HG03135 (cell line): Measurements from ENCODE around the gene SNRPN.
A peak's percentile ranks its signal among the peaks of the same experiment; 100 is the strongest.
"Not testable (repeated sequence)": the region's sequence is repeated elsewhere in the genome, so short reads cannot be mapped to it uniquely, and the experiment has no call there.

Experiments
- ATAC-seq: cut with Tn5 transposase; IDR thresholded peaks from one replicate; pipeline ENCODE4 v1.9.1; 2021; ENCODE audit warnings: mild to moderate bottlenecking, moderate library complexity; ENCODE audit not compliant: unreplicated experiment

Gene SNRPN

GRCh38 chr15:24954783-24955530, at the start of gene SNRPN, which contains the start of gene SNURF:
Gene SNRPN (plus strand): TSS chr15:24954987. CDS start chr15:24974454, 19,467 bp downstream.
Gene SNURF (plus strand): TSS chr15:24954987. CDS start chr15:24955049, 62 bp downstream.
- ATAC-seq = no peak

DNA sequence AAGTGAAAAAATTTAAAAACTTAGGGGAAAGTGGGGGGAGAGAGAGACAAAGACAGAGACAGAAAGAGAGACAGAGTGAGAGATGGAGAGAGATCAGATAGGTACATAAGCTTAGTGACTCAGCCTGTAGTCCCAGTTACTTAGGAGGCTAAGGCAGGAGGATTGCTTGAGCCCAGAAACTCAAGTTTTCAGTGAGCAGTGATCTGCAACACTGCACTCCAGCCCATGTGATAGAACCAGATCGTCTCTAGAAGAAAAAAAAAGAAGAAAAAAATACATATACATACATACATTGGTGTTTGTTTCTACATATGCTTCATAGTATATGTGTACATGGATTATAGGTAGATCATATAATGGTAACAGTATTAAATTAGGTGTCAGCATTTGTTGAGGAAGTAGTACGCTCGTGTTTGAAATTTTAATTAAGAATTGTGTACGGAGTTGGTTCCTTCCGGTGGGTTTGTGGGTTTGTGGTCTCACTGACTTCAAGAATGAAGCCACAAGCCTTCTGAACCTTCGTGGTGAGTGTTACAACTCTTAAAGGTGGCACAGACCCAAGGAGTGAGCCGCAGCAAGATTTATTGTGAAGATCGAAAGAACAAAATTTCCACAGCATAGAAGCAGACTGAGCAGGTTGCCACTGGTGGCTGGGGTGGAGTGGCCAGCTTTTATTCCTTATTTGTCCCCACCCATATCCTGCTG, 38.3 kb upstream of the SNRPN start:
- no peak for ATAC-seq

- no peak for ATAC-seq
Measured at GRCh38 chr15:24917431-24917830, 37.4 kb upstream of the SNRPN start.

GRCh38 chr15:24919446-24919845, 35.3 kb upstream of the SNRPN start:
- ATAC-seq = no peak

DNA sequence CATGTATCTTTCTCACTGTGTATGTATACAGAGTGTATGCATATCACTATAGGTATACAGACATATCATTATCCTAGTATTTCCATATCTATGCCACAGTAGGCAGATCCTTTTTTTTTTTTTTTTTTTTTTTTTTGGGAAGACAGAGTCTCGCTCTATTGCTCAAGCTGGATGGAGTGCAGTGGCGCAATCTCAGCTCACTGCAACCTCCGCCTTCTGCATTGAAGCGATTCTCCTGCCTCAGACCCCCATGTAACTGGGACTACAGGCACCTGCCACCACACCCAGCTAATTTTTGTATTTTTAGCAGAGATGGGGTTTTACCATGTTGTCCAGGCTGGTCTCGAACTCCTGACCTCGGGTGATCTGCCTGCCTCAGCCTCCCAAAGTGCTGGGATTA, 32.0 kb upstream of the SNRPN start:
- not testable (repeated sequence) for ATAC-seq

GRCh38 chr15:24924153-24924552, 30.6 kb upstream of the SNRPN start:
- no peak for ATAC-seq

DNA sequence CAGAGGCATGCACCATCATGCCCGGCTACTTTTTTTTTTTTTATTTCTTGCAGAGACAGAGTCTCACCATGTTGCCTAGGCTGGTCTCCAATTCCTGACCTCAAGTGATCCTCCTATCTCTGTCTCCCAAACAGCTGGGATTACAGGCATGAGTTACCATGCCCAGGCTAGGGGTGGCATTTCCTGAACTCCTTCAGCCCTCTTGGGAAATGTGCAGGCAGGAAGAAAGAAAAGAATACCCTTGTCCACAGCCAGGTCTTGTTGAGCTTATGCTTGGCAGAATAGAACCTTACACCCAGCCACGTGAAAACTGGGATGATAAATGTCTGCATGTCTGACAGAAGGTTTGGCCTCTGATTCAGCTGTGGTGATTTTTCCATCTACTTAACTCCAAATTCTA, 30.2 kb upstream of the SNRPN start:
- no peak for ATAC-seq

- ATAC-seq = not testable (repeated sequence)
Measured at GRCh38 chr15:24931874-24932732, 22.7 kb upstream of the SNRPN start.

GRCh38 chr15:24933716-24934115, 21.1 kb upstream of the SNRPN start:
- no peak for ATAC-seq

DNA sequence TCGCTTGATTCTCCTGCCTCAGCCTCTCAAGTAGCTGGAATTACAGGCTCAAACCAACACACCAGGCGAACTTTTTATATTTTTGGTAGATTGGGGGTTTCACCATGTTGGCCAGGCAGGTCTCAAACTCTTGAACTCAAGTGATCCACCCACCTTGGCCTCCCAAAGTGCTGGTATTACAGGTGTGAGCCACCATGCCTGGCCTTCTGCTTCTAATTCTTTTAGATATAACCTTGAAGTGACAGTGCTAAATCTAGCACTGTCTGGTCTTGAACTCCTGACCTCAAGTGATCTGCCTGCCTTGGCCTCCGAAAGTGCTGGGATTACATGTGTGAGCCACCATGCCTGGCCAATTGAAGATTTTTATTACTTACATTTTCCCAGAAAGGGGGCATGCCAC, 16.6 kb upstream of the SNRPN start:
- not testable (repeated sequence) for ATAC-seq

- ATAC-seq = no peak
Measured at GRCh38 chr15:24940236-24940635, 14.6 kb upstream of the SNRPN start.

DNA sequence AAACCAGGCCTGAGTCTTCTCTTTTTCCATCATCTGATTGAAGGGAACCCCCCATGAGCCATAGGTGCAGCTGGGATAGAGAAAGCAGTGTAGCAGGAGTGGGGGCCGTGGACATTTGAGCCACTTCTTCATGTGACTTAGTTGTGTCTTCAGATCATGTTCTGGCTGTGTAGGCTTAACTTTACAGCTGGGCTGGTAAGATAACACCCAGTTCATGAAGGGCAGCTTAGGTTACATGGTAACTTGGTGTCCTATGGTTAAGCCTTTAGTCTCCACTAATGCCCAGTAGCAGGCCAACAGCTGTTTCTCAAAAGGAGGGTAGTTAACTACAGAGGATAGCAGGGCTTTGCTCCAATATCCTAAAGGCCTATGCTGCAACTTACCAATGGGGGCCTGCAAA, 11.4 kb upstream of the SNRPN start:
- no peak for ATAC-seq

DNA sequence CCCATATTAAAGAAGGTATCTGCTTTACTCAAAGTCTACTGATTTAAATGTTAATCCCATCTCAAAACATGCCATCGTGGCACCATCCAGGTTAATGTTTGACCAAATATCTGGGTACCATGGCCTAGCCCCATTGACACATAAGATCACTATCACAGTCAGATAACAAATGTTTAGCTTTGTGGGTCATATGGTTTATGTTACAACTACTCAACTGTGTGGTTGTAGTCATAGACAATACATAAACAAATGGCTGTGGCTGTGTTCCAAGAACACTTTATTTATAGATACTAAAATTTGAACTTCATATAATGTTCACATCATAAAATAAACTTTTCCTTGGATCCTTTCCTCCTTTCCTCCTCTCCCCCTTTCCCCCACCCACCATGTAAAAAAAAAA, 9.8 kb upstream of the SNRPN start:
- ATAC-seq = no peak

- ATAC-seq = no peak
Measured at GRCh38 chr15:24945711-24946110, 9.1 kb upstream of the SNRPN start.

DNA sequence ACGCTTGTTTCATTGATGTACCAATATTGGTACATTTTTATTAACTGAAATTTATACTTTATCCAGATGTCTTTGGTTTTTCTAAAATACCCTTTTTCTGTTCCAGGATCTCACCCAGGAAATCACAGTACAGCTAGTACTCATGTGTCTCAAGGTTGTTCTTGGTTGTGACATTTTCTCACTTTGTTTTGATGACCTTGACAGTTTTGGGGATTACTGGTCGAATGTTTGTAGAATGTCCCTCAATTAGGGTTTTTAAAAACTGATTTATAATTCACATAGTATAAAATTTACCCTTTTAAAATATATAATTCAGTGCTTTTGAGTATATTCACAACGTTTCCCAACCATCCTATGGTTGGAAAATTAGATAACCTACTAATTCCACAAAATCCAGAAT, 6.3 kb upstream of the SNRPN start:
- no peak for ATAC-seq

DNA sequence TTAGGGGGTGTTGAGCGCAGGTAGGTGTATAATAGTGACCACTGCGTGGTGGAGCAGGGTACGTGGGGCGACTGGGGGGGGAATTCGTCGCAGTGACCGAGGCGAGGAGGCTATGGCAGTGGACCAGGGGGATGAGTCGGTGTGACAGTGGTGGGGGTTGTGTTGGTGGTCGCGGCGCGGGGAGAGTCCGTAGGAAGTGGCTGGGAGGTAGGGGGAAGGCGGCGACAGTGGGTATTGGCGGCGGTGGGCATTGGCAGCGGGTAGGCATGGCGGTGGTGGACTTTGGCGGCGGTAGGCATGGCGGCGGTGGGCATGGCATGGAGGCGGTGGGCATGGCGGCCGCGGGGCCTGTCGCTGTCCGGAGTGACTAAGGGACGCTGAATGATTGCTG, 739 bp downstream of the SNRPN start:
- no peak for ATAC-seq

DNA sequence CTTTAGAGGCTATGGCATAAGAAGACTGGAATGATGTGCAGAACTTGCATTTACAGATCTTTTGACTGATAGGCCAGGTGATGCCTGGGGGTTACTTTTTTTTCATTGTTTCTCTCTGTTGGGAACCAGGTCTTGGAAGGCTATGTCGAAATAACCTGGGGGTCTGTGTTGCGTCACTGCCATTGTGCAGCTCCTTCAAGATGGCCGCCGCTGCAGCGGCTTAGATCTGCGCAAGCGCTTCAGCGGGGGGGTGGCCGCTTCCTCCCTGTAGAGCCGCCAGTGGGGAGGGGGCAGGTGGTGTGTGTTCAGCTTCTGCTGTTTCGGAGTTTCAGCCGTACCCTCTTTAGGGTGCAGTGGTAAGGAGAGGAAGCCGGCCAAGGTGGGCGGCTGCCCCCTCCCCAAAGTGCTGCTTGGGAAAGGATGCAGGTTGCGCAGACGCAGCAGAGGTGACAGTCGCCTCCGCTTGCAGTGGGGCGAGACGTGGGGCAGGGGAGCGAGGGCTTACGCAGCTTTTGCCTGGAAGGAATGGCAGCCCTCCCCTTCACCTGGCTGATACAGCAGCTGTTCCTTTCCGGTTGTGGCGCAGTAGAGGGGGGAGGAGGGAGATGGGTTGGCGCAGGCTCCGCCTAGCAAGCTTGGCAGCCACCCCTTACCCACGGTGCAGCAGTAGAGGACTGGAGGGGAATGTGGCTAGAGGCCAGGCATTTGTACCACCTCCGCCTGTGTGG, 1.5 kb downstream of the SNRPN start:
- ATAC-seq = peak; percentile 68

- ATAC-seq = no peak
Measured at GRCh38 chr15:24957691-24958090, 2.9 kb downstream of the SNRPN start.

DNA sequence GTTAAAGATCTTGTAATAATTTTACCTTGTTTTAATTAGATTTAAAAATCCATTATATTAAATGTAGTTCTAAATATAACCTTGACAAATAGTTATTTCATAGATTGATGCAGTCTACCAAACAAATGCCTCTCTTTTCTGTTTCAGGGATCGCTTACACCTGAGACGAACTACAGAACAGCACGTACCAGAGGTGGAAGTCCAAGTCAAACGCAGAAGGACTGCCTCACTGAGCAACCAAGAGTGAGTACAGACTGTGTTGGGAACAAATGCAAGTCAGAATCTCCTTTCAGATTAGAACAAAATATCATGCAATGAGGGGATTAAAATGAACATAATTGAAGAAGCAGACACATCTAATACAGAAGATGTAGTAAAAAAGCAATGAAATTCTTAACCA, 7.2 kb downstream of the SNRPN start:
- ATAC-seq = no peak

GRCh38 chr15:24962880-24963279, 8.1 kb downstream of the SNRPN start:
- ATAC-seq = no peak
